ENCODE results near the gene EMX1. TPM values are rescaled to one million over a fixed set of nuclear protein-coding genes. Genes with fewer than 3 reads are reported as not detected.

EMX1 gene
- total RNA-seq, 1 experiment from 2014 or later, result not detected

GRCh38 chr2:72965016-72965415 lies 47.7 kb downstream of the EMX1 start:
- CTCF ChIA-PET, result no interaction called here
- no peak overlapping the region for H3K27ac Mint-ChIP-seq (ENCODE audit: unreplicated experiment)
- no peaks in the 10 kb centered on the region for H3K9me3 Mint-ChIP-seq (ENCODE audit: low read depth, unreplicated experiment)
- no peak for TF ChIP-seq CTCF (IDR thresholded peaks at IDR 0.05; ENCODE audit: unreplicated experiment)
- no TSS peak for BruUV-seq (replicated peaks)
- intact Hi-C loops (cut with micrococcal nuclease; ENCODE audit: unreplicated experiment), result no loop called here
- H3K36me3 Mint-ChIP-seq (ENCODE audit: insufficient read depth, unreplicated experiment), result no peaks in the 10 kb centered on the region
- no peak for DNase-seq
- no peaks in the 10 kb centered on the region for H3K27me3 Mint-ChIP-seq (ENCODE audit: unreplicated experiment)
- no peaks in the 10 kb centered on the region for H3K4me1 Mint-ChIP-seq (ENCODE audit: low read depth, unreplicated experiment)
- H3K4me3 Mint-ChIP-seq (ENCODE audit: low read depth, unreplicated experiment), result no peak overlapping the region

- no TSS peak for BruUV-seq (replicated peaks)
- Mint-ChIP-seq H3K27me3 (ENCODE audit: unreplicated experiment) (no peaks in the 10 kb centered on the region), H3K27ac (ENCODE audit: unreplicated experiment) (no peak overlapping the region), H3K4me1 (ENCODE audit: low read depth, unreplicated experiment) (no peaks in the 10 kb centered on the region), H3K36me3 (ENCODE audit: insufficient read depth, unreplicated experiment) (no peaks in the 10 kb centered on the region), H3K4me3 (ENCODE audit: low read depth, unreplicated experiment) (no peak overlapping the region), H3K9me3 (ENCODE audit: low read depth, unreplicated experiment) (no peaks in the 10 kb centered on the region)
- intact Hi-C loops (cut with micrococcal nuclease; ENCODE audit: unreplicated experiment), result no loop called here
- CTCF ChIA-PET, result interaction anchor here (1.7 kb wide), 1 partner anchor 72 kb away, joined by 4 read pairs; no protein-coding TSS in a partner anchor
- DNase-seq, result no peak
- no peak for TF ChIP-seq CTCF (IDR thresholded peaks at IDR 0.05; ENCODE audit: unreplicated experiment)
Observed at GRCh38 chr2:72965770-72966450, 48.6 kb downstream of the EMX1 start.

- no peak for TF ChIP-seq CTCF (IDR thresholded peaks at IDR 0.05; ENCODE audit: unreplicated experiment)
- H3K27me3 Mint-ChIP-seq (ENCODE audit: unreplicated experiment), result no peaks in the 10 kb centered on the region
- no peak overlapping the region for H3K27ac Mint-ChIP-seq (ENCODE audit: unreplicated experiment)
- intact Hi-C loops (cut with micrococcal nuclease; ENCODE audit: unreplicated experiment), result no loop called here
- BruUV-seq (replicated peaks), result no TSS peak
- no peaks in the 10 kb centered on the region for H3K9me3 Mint-ChIP-seq (ENCODE audit: low read depth, unreplicated experiment)
- H3K4me3 Mint-ChIP-seq (ENCODE audit: low read depth, unreplicated experiment), result no peak overlapping the region
- DNase-seq, result no peak
- H3K4me1 Mint-ChIP-seq (ENCODE audit: low read depth, unreplicated experiment), result no peaks in the 10 kb centered on the region
- CTCF ChIA-PET, result interaction anchor here (0.7 kb wide), 2 partner anchors 17 to 73 kb away, joined by 3 to 4 read pairs; no protein-coding TSS in a partner anchor
- H3K36me3 Mint-ChIP-seq (ENCODE audit: insufficient read depth, unreplicated experiment), result no peaks in the 10 kb centered on the region
Observed at GRCh38 chr2:72968286-72968685, 51.0 kb downstream of the EMX1 start.

GRCh38 chr2:72969706-72970105 lies 52.4 kb downstream of the EMX1 start:
- Mint-ChIP-seq H3K27me3 (ENCODE audit: unreplicated experiment) (peaks cover 7% of the 10 kb centered on the region), H3K4me3 (ENCODE audit: low read depth, unreplicated experiment) (no peak overlapping the region), H3K9me3 (ENCODE audit: low read depth, unreplicated experiment) (no peaks in the 10 kb centered on the region), H3K4me1 (ENCODE audit: low read depth, unreplicated experiment) (no peaks in the 10 kb centered on the region), H3K27ac (ENCODE audit: unreplicated experiment) (no peak overlapping the region), H3K36me3 (ENCODE audit: insufficient read depth, unreplicated experiment) (no peaks in the 10 kb centered on the region)
- DNase-seq, result no peak
- CTCF ChIA-PET, result no interaction called here
- intact Hi-C loops (cut with micrococcal nuclease; ENCODE audit: unreplicated experiment), result no loop called here
- TF ChIP-seq CTCF (IDR thresholded peaks at IDR 0.05; ENCODE audit: unreplicated experiment), result no peak
- BruUV-seq (replicated peaks), result no TSS peak

Measured in Calu3 (cell line).